Stimulated activated CD4-positive, alpha-beta T cell treated with anti-CD3 and anti-CD28 coated beads, Interleukin-4, amount 100 ng/mL, for 4 hours (primary cell): ENCODE measurements around the gene PTCH2.

Experiments
- DNase-seq, 2 experiments: peaks; one replicate each; pipeline ENCODE4 v3.0.0-alpha.2; 2020

PTCH2 gene

DNA sequence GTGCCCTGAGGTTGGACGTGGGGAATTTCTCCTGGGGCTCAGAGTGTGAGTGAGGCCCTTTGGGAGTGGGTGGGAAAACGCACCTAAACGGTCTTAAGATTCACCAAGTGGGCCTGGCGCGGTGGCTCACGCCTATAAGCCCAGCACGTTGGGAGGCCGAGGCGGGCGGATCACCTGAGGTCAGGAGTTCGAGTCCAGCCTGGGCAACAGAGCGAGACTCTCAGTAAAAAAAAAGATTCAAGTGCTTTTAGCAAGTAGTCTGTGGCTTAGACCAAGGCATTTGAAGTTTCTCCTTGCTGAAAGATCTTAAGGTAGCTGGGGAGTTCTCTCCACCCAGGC is 66.4 kb downstream of the PTCH2 start:
- no peak for DNase-seq

DNA sequence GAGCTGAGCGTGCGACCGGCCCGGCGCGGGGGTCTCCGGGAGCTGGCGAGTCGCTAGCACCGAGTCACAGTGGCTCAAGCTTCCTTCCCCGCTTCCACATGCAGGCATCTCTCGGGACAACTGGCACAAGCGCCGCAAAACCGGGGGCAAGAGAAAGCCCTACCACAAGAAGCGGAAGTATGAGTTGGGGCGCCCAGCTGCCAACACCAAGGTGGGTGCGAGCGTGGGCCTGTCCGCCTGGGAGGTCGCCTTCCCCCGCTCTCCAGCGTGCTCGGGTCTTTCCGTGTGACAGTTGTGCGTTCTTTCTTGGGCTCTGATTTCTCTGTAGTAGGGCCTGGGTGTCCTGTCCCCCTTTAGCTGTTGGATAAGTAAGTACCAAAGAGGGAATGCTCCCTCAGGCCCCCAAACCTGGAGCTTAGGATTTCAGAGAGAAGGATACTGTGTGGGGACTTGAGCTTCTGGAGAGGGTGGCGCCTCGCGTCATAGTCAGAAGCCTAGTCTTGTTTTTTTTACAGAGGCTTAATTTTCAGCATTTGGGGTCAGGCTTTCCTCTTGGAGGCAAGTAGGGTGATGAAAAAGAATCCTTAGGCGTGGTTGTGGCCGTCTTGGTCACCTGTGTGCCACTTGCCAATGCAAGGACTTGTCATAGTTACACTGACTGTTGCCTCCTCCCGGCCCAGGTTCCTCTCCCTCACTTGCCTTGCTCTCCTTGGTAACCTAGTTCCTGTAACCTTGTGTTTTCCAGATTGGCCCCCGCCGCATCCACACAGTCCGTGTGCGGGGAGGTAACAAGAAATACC is 66.9 kb downstream of the PTCH2 start:
- peak; percentile 45 to 70 for DNase-seq

DNA sequence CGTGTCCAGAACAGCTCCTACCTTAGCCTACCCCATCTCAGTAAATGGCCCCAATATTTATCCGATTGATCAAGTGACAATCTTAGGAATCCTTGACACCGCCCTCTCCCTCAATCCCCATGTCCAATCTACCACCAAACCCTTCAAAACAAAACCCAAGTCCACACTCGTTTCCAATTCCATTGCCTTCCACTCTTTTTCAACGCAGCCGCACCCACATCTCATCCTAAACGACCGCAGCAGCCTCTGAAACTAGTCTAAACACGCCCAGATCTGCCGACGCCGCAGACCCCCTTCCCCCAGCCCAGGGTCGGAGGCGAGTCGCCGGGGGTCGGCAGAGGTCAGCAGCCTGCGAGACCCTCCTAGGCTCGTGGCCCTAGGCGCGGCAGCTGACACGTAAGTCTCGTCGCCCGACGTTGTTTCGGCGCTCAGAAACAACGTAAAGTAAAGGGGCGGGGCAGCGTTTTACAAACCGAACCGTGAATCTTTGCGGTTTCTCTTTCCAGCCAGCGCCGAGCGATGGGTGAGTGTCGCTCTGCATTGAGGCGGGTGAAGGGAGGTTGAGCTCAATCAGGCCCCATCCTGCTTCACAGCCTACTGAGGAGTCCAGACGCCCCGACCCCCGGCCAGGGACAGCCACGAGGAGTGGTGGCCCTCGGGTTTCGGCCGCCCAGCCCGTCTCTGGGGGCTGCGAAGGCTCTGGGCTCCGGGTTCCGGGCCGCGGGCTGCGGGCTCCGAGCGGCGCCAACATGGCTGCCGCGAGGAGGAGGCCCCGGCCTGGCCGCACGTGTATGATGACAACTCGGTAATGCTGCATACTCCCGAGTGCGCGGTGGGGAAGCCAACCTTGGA is 67.7 kb downstream of the PTCH2 start, which contains the start of gene RPS8:
RPS8 (plus strand) TSS at position 463 of the 852 bp plus-strand sequence; CDS start at position 520, 57 bp downstream.
- DNase-seq: peak; percentile 82 to 90
